Ammon's horn (tissue), 1 donor: ENCODE measurements around the gene UBR2.
"Not testable (repeated sequence)": the region's sequence is repeated elsewhere in the genome, so short reads cannot be mapped to it uniquely, and the experiment has no call there.

Experiments used
- DNase-seq: peaks from one replicate; pipeline ENCODE4 v3.0.0-alpha.2; 2016; ENCODE audit warnings: low spot score

Gene UBR2

GRCh38 chr6:42693725-42694323, 130.0 kb downstream of the UBR2 start:
- DNase-seq: no peak

GRCh38 chr6:42694586-42694985, 130.8 kb downstream of the UBR2 start:
- DNase-seq: no peak

- DNase-seq: no peak
These were observed 132.9 kb downstream of the UBR2 start for GRCh38 chr6:42696526-42697267.

GRCh38 chr6:42697268-42697655, 133.4 kb downstream of the UBR2 start:
- DNase-seq: no peak

GRCh38 chr6:42698217-42698616, 134.4 kb downstream of the UBR2 start:
- no peak for DNase-seq

- DNase-seq: no peak
These were observed 138.4 kb downstream of the UBR2 start for GRCh38 chr6:42702200-42702599.

- DNase-seq: not testable (repeated sequence)
These were observed 139.0 kb downstream of the UBR2 start for GRCh38 chr6:42702786-42703185.

- DNase-seq: no peak
These were observed 140.6 kb downstream of the UBR2 start for GRCh38 chr6:42704251-42704936.

- DNase-seq: no peak
These were observed 141.1 kb downstream of the UBR2 start for GRCh38 chr6:42704937-42705374.

GRCh38 chr6:42707595-42707994, 143.8 kb downstream of the UBR2 start:
- no peak for DNase-seq

GRCh38 chr6:42708096-42708495, 144.3 kb downstream of the UBR2 start:
- DNase-seq: no peak

GRCh38 chr6:42709871-42710270, 146.0 kb downstream of the UBR2 start:
- no peak for DNase-seq

GRCh38 chr6:42710316-42710715, 146.5 kb downstream of the UBR2 start:
- DNase-seq: no peak

GRCh38 chr6:42711930-42712329, 148.1 kb downstream of the UBR2 start:
- DNase-seq: no peak

GRCh38 chr6:42714098-42714761, 150.4 kb downstream of the UBR2 start:
- DNase-seq: no peak

GRCh38 chr6:42715871-42716270, 152.0 kb downstream of the UBR2 start:
- DNase-seq: no peak

GRCh38 chr6:42720739-42721138, 156.9 kb downstream of the UBR2 start:
- DNase-seq: no peak

- DNase-seq: no peak
These were observed 158.7 kb downstream of the UBR2 start, which contains the start of gene PRPH2 for GRCh38 chr6:42722497-42722896. Gene PRPH2, minus strand, starts transcription at chr6:42722597. Its CDS starts 263 bp downstream, at chr6:42722334.

- no peak for DNase-seq
These were observed 161.0 kb downstream of the UBR2 start for GRCh38 chr6:42724825-42725224.

- no peak for DNase-seq
These were observed 162.2 kb downstream of the UBR2 start for GRCh38 chr6:42726026-42726425.

GRCh38 chr6:42726485-42727086, 162.8 kb downstream of the UBR2 start:
- peak; percentile 95 for DNase-seq

GRCh38 chr6:42727087-42727611, 163.3 kb downstream of the UBR2 start:
- DNase-seq: peak; percentile 25
